OCI-M1 (cell line): Measurements from ENCODE around the gene TMEM165.

Experiments used
- DNase-seq: peaks from one replicate; lab custom pipeline; 2025; lab: John Stamatoyannopoulos, UW

The TMEM165 gene

DNA sequence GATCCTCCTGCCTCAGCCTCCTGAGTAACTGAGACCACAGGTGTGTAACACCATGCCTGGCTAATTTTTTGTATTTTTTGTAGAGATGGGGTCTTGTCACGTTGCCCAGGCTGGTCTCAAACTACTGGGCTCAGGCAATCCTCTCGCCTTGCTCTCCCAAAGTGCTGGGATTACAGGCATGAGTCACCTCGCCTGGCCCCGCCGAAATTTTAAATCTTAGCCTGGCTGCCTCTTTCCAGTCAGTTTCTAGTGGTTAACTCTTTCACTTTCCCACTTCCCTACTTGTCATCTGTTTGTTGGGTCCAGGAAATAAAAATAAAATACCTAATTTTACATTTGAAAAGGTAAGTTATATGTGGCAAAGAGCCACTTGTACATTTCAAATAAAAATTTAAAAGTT is 62.4 kb downstream of the TMEM165 start:
- no peak for DNase-seq

- DNase-seq: no peak
Observed at GRCh38 chr4:55458611-55459010, 62.9 kb downstream of the TMEM165 start.

DNA sequence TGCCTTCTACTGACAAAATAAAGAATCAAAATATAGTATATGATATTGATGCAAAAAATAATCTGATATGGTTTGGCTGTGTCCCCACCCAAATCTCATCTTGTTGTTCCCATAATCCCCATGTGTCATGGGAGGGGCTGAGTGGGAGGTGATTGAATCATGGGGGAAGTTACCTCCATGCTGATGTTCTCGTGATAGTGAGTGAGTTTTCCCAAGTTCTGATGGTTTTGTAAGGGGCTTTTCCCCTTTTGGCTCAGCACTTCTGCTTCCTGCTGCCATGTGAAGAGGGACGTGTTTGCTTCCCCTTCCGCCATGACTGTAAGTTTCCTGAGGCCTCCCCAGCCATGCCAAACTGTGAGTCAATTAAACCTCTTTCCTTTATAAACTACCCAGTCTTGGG is 70.2 kb downstream of the TMEM165 start:
- DNase-seq: no peak

- DNase-seq: no peak
Observed at GRCh38 chr4:55468724-55469123, 73.0 kb downstream of the TMEM165 start.

DNA sequence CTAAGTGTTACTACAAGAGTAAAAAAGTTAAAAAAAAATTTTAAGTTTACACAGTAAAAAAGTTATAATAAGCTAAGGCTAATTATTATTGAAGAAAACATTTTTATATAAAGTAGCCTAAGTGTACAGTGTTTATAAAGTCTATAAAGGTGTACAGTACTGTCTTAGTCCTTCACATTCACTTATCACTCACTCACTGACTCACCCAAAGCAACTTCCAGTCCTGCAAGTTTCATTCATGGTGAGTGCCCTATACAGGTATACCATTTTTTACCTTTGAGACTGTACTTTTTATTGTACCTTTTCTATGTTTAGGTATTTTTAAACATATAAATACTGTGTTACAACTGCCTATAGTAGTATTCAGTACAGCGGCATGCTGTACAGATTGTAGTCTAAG is 74.2 kb downstream of the TMEM165 start:
- no peak for DNase-seq
